Activated CD4-positive, alpha-beta T cell treated with anti-CD3 and anti-CD28 coated beads, Interleukin-2, amount 50 U/mL, for 1 hour (primary cell): ENCODE data around the gene TAF3.
A peak's percentile ranks its signal among the peaks of the same experiment; 100 is the strongest.
"Not testable (repeated sequence)": the region's sequence is repeated elsewhere in the genome, so short reads cannot be mapped to it uniquely, and the experiment has no call there.

ENCODE experiments used
- DNase-seq: peaks from one replicate; pipeline ENCODE4 v3.0.0-alpha.2; 2020

The TAF3 gene, protein sequence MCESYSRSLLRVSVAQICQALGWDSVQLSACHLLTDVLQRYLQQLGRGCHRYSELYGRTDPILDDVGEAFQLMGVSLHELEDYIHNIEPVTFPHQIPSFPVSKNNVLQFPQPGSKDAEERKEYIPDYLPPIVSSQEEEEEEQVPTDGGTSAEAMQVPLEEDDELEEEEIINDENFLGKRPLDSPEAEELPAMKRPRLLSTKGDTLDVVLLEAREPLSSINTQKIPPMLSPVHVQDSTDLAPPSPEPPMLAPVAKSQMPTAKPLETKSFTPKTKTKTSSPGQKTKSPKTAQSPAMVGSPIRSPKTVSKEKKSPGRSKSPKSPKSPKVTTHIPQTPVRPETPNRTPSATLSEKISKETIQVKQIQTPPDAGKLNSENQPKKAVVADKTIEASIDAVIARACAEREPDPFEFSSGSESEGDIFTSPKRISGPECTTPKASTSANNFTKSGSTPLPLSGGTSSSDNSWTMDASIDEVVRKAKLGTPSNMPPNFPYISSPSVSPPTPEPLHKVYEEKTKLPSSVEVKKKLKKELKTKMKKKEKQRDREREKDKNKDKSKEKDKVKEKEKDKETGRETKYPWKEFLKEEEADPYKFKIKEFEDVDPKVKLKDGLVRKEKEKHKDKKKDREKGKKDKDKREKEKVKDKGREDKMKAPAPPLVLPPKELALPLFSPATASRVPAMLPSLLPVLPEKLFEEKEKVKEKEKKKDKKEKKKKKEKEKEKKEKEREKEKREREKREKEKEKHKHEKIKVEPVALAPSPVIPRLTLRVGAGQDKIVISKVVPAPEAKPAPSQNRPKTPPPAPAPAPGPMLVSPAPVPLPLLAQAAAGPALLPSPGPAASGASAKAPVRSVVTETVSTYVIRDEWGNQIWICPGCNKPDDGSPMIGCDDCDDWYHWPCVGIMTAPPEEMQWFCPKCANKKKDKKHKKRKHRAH

DNA sequence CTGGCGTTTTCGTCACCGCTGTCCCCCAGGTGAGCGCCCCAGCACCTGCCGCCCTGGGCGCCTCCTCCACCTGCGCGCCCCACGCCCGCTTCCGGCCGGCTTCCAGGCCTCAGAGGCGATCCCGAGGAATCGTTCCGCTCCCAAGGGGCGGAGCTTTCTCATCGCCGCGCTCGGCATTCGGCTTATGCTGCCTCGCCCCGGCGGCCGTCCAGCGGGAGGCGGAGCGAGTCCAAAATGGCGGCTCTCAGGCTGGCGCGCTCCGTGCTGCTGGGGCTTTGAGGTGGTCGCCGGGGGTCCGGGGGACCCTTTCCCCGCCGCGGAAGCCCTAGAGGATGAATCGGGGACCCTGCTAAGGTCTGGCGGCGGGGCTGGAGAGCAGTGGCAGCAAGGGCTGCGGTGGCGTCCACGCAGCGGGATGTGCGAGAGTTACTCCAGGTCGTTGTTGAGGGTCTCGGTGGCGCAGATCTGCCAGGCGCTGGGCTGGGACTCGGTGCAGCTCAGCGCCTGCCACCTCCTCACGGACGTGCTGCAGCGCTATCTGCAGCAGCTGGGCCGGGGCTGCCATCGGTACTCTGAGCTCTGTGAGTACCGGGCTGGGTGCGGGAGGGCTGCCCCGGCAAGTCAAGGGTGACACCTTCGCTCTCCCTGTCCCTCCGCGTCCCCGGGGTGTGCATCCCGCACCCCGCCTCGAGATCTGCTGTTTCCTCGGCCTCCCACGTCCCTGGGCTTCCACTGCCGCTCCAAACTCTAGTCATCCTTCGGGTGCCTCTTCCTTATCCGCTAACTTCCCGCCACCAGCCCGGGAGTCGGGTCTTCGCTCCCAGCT lies at the start of gene TAF3:
TSS of gene TAF3 (plus strand) at position 211 of the 826 bp plus-strand sequence. CDS start at position 416, 205 bp downstream.
- DNase-seq, result peak; percentile 91

- DNase-seq, result no peak
Observed at GRCh38 chr10:7773845-7774801, 44.2 kb upstream of the TAF3 start.

DNA sequence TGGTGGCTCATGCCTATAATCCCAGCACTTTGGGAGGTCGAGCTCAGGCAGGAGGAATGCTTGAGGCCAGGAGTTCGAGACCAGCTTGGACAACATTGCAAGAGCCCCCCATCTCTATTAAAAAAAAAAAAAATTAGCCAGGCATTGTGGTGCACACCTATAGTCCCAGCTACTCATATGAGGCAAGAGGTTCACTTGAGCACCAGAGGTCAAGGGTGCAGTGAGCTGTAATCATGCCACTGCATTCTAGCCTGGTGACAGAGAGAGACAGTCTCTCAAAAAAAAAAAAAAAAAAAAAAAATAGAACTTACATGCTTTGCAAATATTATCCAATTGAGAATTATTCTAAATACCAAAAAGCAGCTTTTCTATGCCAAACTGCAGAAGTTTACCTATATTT lies 41.5 kb upstream of the TAF3 start:
- no peak for DNase-seq

DNA sequence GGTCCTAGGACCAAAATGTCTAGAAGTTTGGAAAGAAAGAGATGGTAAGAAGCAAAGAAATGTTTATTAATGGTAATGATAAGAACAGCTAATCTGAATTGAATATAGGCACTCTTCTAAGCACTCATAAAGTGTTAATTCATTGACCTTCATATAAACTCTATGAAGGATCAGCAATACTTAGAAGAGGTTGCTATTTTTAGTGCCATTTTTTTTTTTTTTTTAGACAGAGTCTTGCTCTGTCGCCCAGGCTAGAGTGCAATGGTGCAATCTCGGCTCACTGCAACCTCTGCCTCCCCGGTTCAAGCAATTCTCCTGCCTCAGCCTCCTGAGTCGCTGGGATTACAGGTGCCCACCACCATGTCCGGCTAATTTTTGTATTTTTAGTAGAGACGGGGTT lies 36.1 kb upstream of the TAF3 start:
- not testable (repeated sequence) for DNase-seq

DNA sequence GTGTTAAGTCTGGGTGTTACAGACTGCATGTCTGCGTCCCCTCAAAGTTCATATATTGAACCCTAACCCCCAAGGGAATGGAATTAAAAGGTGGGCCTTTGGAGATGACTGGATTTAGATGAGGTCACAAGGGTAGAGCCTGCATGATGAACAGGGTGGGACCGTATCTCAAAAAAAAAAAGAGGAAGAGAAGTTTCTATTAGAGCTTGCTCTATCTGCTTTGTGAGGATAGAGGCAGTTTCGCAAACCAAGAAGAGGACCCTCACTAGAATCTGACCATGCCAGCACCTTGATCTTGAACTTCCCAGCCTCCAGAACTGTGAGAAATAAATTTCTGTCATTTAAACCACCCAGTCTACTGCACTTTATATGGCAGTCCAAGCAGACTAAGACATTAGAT lies 31.9 kb upstream of the TAF3 start:
- DNase-seq, result no peak

DNA sequence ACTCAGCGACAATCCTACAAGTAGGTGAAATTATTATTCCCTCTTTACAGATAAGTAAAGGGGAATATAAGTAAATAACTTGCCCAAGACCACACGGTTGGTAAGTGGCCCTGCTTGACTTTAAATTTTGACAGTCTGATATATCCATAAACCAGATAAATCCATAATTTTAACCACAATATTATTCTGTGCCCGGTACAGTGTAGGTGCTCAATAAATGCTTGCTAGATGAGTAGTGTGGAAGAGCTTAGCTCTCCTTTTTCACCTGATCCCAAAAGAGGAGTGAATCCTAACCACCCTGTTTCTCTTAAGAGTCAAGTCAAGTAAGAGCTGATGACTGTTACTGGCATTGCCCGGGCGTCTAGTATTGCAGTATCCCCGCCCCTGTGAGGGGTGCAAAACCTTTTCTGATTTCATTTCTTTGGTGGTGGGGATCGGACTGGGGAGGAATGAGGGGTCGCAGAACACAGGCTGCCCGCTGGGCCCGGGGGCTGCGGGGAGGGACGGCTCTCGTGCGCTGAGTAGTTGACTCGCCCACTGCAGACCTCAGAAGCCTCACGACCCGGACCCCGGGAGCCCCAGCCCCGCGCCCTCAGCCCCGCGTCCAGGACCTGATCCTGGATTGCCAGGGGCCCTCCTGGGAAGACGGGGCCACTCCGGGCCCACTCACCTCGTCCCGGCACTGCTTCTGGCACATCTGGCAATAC lies 31.0 kb upstream of the TAF3 start:
- DNase-seq, result no peak

GRCh38 chr10:7787857-7788638 lies 30.3 kb upstream of the TAF3 start, which contains the start of the genes ATP5F1C and KIN:
ATP5F1C (plus strand) TSS chr10:7788177; CDS start chr10:7788208, 31 bp downstream.
KIN (minus strand) TSS chr10:7787993; CDS start chr10:7787933, 60 bp downstream.
- peak; percentile 97 for DNase-seq

- DNase-seq, result no peak
Observed at GRCh38 chr10:7788639-7789286, 29.5 kb upstream of the TAF3 start.

DNA sequence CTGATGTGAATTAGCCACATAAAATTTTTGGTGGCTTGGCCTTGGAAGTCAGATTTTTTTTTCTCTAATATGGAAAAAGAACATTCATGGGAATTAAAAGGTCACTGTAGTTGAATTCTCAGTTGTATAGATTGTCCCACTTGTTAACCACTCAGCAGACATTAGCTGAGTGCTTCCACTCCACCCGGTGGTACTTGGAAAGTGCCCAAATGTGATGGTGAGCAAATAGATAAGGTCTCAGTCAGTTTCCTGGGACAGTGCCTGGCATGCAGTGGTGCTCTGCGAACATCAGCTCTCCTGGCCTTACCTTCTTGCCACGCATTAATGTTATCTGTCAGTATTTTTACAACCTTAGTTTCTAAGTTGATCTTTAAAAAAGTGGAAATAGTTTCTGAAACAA lies 28.9 kb upstream of the TAF3 start:
- DNase-seq, result no peak

DNA sequence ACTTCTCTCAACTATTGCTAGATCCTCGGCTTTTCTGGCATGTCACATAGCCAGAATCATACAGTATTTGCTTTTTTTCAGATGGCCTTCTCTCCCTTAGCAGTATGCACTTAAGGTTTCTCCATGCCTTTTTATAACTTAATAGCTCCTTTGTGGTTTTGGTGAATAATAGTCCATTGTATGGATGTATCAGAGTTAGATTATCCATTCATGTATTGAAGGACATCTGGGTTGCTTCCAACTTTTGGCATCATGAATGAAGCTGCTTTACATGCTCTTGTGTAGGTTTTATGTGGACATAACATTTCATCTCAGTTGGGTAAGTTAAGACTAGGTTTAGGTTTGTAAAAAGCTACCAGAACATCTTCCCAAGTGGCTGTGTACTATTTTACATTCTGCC lies 25.8 kb upstream of the TAF3 start:
- no peak for DNase-seq

DNA sequence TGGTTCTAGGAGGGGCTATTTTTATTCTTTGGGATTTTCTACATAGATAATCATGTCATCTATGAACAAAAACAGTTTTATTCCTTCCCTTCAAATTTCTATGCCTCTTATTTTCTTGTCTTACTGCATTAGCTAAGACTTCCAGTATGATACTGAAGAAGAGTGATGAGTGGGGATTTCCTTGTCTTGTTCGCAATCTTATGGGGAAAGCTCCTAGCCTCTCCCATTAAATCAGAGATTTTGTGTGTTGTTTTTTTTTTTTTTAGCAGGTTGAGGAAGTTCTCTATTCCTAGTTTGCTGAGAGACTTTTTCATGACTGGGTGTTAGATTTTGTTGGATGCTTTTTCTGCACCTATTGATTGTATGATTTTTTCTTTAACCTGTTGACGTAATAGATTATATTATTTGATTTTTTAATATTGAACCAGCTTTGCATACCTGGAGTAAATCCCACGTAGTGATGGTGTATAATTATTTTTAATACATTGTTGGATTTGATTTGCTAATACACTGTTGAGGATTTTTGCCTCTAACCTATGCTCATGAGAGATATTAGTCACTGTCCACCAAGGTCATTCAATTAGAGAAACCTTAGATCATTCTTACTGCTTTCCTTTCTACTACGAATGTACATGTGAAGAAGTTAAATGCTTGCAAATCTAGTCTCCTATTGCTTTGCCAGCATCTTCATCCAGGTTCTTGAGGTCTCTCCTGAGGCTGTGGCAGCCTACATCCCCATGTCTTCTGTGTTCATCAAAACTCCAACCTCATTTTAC lies 23.9 kb upstream of the TAF3 start:
- DNase-seq, result no peak

GRCh38 chr10:7795605-7796004 lies 22.7 kb upstream of the TAF3 start:
- no peak for DNase-seq

DNA sequence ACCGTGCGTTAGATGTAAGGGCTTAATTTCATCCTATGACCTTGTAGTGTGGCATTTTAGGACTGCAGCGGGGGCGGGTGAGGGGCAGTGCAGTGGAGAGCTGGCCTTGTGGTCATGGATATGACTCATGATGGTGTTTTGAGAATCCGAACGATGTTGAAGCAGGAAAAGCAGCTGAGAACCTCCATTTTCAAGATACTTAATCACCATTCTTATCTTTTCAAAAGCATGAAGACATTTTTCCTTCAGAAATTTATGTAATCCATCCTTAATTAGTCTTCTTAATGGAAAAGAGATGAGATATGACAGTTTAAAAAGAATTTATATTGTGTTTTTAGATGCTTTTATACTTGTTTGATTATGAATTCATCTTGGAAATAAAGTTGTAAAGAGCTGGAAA lies 20.7 kb upstream of the TAF3 start:
- DNase-seq, result no peak

DNA sequence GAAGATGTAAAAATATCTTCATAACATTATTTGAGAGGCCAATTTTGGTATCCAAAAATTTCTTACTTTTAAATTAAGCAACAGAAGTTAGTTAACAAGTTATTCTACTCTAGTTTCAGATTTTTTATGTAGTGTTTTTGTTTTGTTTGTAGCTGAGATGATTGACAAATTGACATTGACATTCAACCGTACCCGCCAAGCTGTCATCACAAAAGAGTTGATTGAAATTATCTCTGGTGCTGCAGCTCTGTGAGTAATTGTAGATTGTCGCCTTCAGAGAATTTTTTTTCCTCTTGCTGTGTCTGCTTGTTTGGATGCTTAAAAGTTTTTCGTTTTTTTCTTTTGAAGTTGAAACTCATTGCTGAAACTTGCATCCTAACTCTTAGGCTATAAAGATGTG lies 15.7 kb upstream of the TAF3 start:
- DNase-seq, result no peak

DNA sequence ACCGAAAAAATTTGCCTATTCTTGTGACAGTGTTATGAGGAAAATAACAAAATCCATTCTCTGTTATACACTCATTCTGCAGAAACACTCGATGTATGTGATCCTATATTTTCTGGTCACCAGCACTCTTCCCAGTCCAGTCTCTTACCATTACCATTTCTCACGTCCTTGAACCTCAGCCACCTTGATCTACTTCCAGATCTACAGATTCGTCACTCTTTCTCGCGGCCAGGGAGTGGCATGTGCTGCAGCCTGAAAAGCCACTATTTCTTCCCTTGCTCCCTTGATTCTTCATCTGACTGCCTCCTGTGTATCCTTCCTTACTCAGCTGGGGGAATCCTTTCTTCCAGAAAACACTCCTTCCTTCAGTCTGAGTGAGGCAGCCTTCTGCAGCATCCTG lies 14.1 kb upstream of the TAF3 start:
- no peak for DNase-seq

- no peak for DNase-seq
Observed at GRCh38 chr10:7804741-7805140, 13.6 kb upstream of the TAF3 start.

- no peak for DNase-seq
Observed at GRCh38 chr10:7808686-7809267, 9.5 kb upstream of the TAF3 start.

DNA sequence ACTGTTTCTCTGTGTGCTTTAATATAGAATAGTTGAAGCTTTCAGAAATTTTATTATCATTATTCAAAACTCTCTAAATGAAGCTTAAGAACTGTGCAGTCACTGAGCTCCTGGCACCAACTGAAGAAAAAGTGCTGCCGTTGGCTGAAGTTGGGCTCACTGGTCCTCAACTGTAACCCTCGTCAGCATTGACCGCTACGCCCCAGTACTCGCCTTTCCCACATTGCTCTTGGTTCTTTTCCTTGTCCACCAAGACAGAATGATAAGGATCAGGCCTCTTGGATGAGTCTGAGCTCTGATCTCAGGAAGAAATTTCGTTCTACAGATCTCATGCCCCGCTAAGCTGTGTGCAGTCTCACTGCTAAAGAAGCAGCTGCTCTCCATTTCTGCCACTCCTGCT lies 7.9 kb upstream of the TAF3 start:
- DNase-seq, result no peak
